ENCODE measurements around the gene KCNIP2.

DNA sequence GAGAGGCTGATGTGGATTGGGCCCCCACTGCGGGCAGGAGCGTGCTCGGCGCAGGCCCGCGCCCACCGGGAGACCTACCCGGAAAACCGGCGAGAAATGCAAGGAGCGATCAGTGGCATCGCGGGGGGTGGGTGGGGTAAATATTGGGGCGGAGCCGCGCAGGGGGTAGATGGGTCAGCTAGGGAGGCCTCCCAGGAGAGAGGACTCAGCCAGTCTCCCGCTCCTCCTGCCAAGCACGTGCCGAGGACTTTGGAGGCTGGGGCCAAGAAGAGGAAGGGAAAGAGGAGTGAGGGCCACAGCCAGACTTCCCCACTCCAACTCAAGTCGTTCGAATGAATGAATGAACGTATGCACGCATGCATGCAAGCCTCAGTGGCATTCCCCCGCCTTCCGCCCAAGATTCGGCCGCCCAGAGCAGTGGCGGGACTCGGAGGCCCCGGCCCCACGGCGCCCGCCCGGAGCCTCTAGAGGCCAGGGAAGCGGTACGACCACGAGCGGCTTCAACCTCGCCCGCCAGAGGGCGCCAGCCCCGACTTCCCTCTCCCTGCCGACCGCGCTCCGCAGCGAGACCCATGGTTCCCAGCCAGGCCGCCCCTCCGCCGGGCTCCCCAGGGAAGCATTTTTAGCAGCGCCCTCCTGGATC lies 63.9 kb downstream of the KCNIP2 start:
- no peak for TF ChIP-seq SIN3A (IDR thresholded peaks at IDR 0.05; ENCODE audit: borderline replicate concordance, insufficient read depth, low read depth, low read length)
- TF ChIP-seq POLR2AphosphoS5 (IDR thresholded peaks at IDR 0.05; ENCODE audit: low read depth, low read length) = no peak

Measured in Panc1 (cell line).